Stomach (tissue), 9 donors: Measurements from ENCODE around the gene CLEC4A. TPM values are rescaled to one million over a fixed set of nuclear protein-coding genes. Genes with fewer than 3 reads are reported as not detected.
"Not testable (repeated sequence)": the region's sequence is repeated elsewhere in the genome, so short reads cannot be mapped to it uniquely, and the experiment has no call there.

Experiments
- DNase-seq, 2 donors: peaks; one replicate each; pipeline versions ENCODE4 v3.0.0 to v3.0.0-alpha.2; 2013 to 2019
- H3K27ac ChIP-seq, 5 donors: fragments of 200-600 bp in 4 of 5; sonication (generic) in 4 of 5; one replicate each; pipeline ENCODE4 v1.5.1; 2013 to 2019; ENCODE audit warnings: mild to moderate bottlenecking in 1 of 5, moderate library complexity in 1 of 5
- H3K27me3 ChIP-seq, 3 donors: fragments of 200-600 bp; sonication (generic); one replicate each; pipeline ENCODE4 v1.5.1; 2017 to 2019; ENCODE audit warnings: mixed run types in 1 of 3
- H3K36me3 ChIP-seq, 4 donors: fragments of 200-600 bp; sonication (generic); 1 replicate in 3 of 4; 2 replicates in 1 of 4; pipeline ENCODE4 v1.5.1; 2016 to 2019
- H3K4me1 ChIP-seq, 4 donors: fragments of 200-600 bp; sonication (generic); one replicate each; pipeline ENCODE4 v1.5.1; 2016 to 2019
- H3K4me3 ChIP-seq, 4 donors: fragments of 200-600 bp; sonication (generic) in 3 of 4; one replicate each; pipeline ENCODE4 v1.5.1; 2016 to 2019; ENCODE audit warnings: mild to moderate bottlenecking in 1 of 4
- H3K9me3 ChIP-seq, 4 donors: fragments of 200-600 bp; sonication (generic); one replicate each; pipeline ENCODE4 v1.5.1; 2016 to 2019
- EP300 ChIP-seq: sonication (generic); formaldehyde crosslinking; IDR thresholded peaks from one replicate; pipeline ENCODE4 v1.6.1; 2017; ENCODE audit warnings: antibody characterized with exemption
- POLR2A ChIP-seq, 4 donors: fragments of 450-650 bp; IDR thresholded peaks; one replicate each; pipeline ENCODE4 v1.6.1; 2016; ENCODE audit warnings: antibody characterized with exemption in 4 of 4, control low read depth in 2 of 4, mild to moderate bottlenecking in 1 of 4, moderate library complexity in 1 of 4
- POLR2AphosphoS5 ChIP-seq, 3 donors: sonication (generic); formaldehyde crosslinking; IDR thresholded peaks; one replicate each; pipeline ENCODE4 v1.6.1; 2016; ENCODE audit warnings: antibody characterized with exemption in 3 of 3
- WGBS, 5 donors: extraction: QIAGEN DNeasy Blood & Tissue Kit in 3 of 5; methylation state at CpG; one replicate each; pipeline versions ENCODE4 v1.1.5 to v1.1.7; 2013 to 2018; 5-methylcytosine and 5-hydroxymethylcytosine counted together
- intact Hi-C: fragments of 100-400 bp; cut with DNase I; formaldehyde crosslinking; loops from one replicate; pipeline ENCODE4 v1.15.1; 2023; ENCODE audit warnings: low total_unique reads
- polyA plus RNA-seq, 3 donors: library from polyadenylated mRNA; stranded (reverse); fragments of 200-250 nt; gene quantifications; one replicate each; pipeline ENCODE4 v1.2.3, GENCODE V29; 2013
- total RNA-seq, 5 donors: library from RNA; depleted of rRNA; stranded (reverse); fragments of >200 nt; gene quantifications; one replicate each; pipeline versions ENCODE4 v1.1.0 to v1.2.3, GENCODE V29; 2014 to 2016
- TF ChIP-seq, protein P1 (sequence below), 7 experiments: fragments of 450-650 bp in 4 of 7; fragments of 200-600 bp in 3 of 7; sonication (generic) in 3 of 7; IDR thresholded peaks; one replicate each; pipeline ENCODE4 v1.5.1; 2016 to 2019; ENCODE audit warnings: antibody characterized with exemption in 7 of 7, control low read depth in 2 of 7, mild to moderate bottlenecking in 1 of 7
- donor health status: healthy with polysubstance abuse.
- donor health status: Bipolar disorder and iron deficiency.
- donor health status: healthy.

The CLEC4A gene
- total and polyA plus RNA-seq, 8 donors = 2.2 to 2.9 (median 2.6) TPM; not detected in 4

GRCh38 chr12:8078398-8078797, 45.0 kb upstream of the CLEC4A start:
- Histone ChIP-seq H3K27me3 (no peaks in the 10 kb centered on the region), H3K27ac (no peak overlapping the region), H3K9me3 (no peaks in the 10 kb centered on the region), H3K4me3 (no peak overlapping the region), H3K4me1 (peaks cover 7 to 21% (median 13%) of the 10 kb centered on the region in 4 donors), H3K36me3 (no peaks in the 10 kb centered on the region)
- DNase-seq = peak in 1 of 2 donors; percentile 65
- intact Hi-C loops = no loop called here
- TF ChIP-seq POLR2A (IDR thresholded peaks at IDR 0.05) = no peak
- 23 to 33% (median 30%) methylated on average over 4 of the region's 4 CpGs for WGBS, 5 donors

DNA sequence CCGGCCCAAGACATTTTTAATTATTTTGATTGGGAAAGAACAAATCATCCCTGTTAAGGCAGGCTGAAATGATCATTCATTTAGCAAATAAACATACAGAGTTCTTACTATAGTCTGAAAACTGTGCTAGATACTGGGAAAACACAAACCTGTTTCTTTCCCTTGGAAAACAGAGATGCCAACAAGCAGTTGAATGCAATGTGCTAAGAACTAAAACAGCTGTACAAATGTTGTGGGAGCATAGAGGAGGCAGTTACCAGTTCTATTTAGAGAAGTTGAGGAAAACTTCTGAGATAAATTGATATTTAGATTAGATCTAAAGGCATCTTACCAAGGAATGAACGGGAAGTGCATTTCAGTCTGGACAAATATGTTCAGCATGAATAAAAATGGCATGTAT, 44.5 kb upstream of the CLEC4A start:
- Histone ChIP-seq H3K4me3 (no peak overlapping the region), H3K9me3 (no peaks in the 10 kb centered on the region), H3K36me3 (no peaks in the 10 kb centered on the region), H3K27me3 (no peaks in the 10 kb centered on the region), H3K4me1 (peaks cover 11 to 26% (median 18%) of the 10 kb centered on the region in 4 donors), H3K27ac (no peak overlapping the region)
- no peak for DNase-seq
- TF ChIP-seq POLR2A (IDR thresholded peaks at IDR 0.05) (no peak), POLR2AphosphoS5 (IDR thresholded peaks at IDR 0.05) (no peak)
- TF ChIP-seq, protein P1, sequence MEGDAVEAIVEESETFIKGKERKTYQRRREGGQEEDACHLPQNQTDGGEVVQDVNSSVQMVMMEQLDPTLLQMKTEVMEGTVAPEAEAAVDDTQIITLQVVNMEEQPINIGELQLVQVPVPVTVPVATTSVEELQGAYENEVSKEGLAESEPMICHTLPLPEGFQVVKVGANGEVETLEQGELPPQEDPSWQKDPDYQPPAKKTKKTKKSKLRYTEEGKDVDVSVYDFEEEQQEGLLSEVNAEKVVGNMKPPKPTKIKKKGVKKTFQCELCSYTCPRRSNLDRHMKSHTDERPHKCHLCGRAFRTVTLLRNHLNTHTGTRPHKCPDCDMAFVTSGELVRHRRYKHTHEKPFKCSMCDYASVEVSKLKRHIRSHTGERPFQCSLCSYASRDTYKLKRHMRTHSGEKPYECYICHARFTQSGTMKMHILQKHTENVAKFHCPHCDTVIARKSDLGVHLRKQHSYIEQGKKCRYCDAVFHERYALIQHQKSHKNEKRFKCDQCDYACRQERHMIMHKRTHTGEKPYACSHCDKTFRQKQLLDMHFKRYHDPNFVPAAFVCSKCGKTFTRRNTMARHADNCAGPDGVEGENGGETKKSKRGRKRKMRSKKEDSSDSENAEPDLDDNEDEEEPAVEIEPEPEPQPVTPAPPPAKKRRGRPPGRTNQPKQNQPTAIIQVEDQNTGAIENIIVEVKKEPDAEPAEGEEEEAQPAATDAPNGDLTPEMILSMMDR (IDR thresholded peaks at IDR 0.05) = no peak
- intact Hi-C loops = no loop called here
- WGBS, 5 donors = 63 to 75% (median 68%) methylated on average over 2 of the region's 2 CpGs

- no peak for TF ChIP-seq POLR2AphosphoS5 (IDR thresholded peaks at IDR 0.05)
- no peak for TF ChIP-seq POLR2A (IDR thresholded peaks at IDR 0.05)
- no peaks in the 10 kb centered on the region for H3K36me3 ChIP-seq
- H3K27ac ChIP-seq = peak overlapping the region in 1 of 5 donors; percentile 11
- H3K27me3 ChIP-seq = no peaks in the 10 kb centered on the region
- H3K9me3 ChIP-seq = no peaks in the 10 kb centered on the region
- H3K4me3 ChIP-seq = no peak overlapping the region
- no peak for DNase-seq
- peaks cover 15 to 38% (median 26%) of the 10 kb centered on the region in 4 donors for H3K4me1 ChIP-seq
- intact Hi-C loops = no loop called here
Observed at GRCh38 chr12:8080120-8080519, 43.3 kb upstream of the CLEC4A start.

DNA sequence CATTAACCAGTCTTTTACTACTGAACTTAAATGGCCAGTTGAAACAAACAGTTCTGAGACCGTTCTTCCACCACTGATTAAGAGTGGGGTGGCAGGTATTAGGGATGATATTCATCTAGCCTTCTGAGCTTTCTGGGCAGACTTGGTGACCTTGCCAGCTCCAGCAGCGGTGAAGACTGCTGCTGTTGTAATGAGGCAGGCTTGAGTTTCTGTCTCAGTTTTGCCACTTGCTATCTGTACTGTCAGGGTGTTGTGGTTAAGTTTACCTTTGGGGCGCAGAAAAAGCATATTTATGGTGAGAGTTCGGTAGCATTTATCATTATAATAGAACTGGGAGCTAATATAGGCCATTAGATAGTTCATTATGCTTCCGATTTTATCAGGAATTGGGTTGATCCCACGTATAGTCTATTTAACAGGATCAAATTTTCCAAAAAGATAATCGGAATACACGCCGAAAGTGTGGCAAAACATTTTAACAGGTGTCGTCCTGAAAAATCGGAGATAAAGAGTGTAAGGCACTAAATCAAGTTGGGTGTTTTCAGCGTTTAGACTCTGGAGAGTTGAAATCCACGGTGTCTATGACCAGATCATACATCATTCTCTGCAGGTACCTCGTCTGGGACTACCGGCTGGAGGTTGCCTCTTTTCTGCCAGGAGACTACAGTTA, 42.0 kb upstream of the CLEC4A start:
- TF ChIP-seq, protein P1 (IDR thresholded peaks at IDR 0.05) = peak in 1 of 7 experiments; percentile 0
- TF ChIP-seq POLR2AphosphoS5 (IDR thresholded peaks at IDR 0.05) (peak in 1 of 3 donors; percentile 12), POLR2A (IDR thresholded peaks at IDR 0.05) (no peak), EP300 (no peak)
- Histone ChIP-seq H3K9me3 (no peaks in the 10 kb centered on the region), H3K27me3 (no peaks in the 10 kb centered on the region), H3K27ac (peak overlapping the region; percentile 87 to 96 (median 96)), H3K4me1 (peaks cover 15 to 50% (median 30%) of the 10 kb centered on the region in 4 donors), H3K36me3 (peaks cover 0 to 8% (median 4%) of the 10 kb centered on the region in 4 donors), H3K4me3 (peak overlapping the region; percentile 77 to 92 (median 82))
- 1 to 2% (median 1%) methylated on average over 15 of the region's 15 CpGs for WGBS, 5 donors
- intact Hi-C loops = no loop called here
- DNase-seq = peak in 1 of 2 donors; percentile 52

GRCh38 chr12:8082808-8083100, 40.7 kb upstream of the CLEC4A start:
- WGBS, 5 donors = 1 to 3% (median 2%) methylated on average over 4 of the region's 4 CpGs
- H3K27ac ChIP-seq = peak overlapping the region in 4 of 5 donors; percentile 87 to 96 (median 96)
- peak overlapping the region; percentile 77 to 92 (median 82) for H3K4me3 ChIP-seq
- TF ChIP-seq POLR2AphosphoS5 (IDR thresholded peaks at IDR 0.05) (no peak), POLR2A (IDR thresholded peaks at IDR 0.05) (no peak)
- no peaks in the 10 kb centered on the region for H3K9me3 ChIP-seq
- intact Hi-C loops = no loop called here
- no peak for DNase-seq
- H3K4me1 ChIP-seq = peaks cover 15 to 61% (median 41%) of the 10 kb centered on the region in 4 donors
- no peaks in the 10 kb centered on the region for H3K27me3 ChIP-seq
- H3K36me3 ChIP-seq = peaks cover 0 to 10% (median 5%) of the 10 kb centered on the region in 4 donors

DNA sequence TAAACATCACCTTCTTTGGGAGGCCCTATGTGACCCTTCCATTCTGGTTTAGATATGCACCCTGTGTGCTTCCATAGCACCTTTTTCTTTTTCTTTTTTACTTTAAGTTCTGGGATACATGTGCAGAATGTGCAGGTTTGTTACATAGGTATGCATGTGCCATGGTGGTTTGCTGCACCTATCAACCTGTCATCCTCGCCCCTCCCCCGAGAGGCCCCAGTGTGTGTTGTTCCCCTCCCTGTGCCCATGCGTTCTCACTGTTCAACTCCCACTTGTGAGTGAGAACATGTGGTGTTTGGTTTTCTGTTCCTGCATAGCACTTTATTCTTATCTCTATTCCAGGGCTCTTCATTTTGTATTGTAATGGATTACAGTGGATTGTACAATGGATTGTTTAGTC, 39.1 kb upstream of the CLEC4A start:
- Histone ChIP-seq H3K36me3 (peaks cover 4 to 17% (median 9%) of the 10 kb centered on the region in 4 donors), H3K4me1 (peaks cover 15 to 77% (median 48%) of the 10 kb centered on the region in 4 donors)
- H3K4me3 ChIP-seq, DNase-seq, H3K27me3 ChIP-seq, H3K27ac ChIP-seq, intact Hi-C loops, H3K9me3 ChIP-seq: not testable (repeated sequence)
- WGBS, 5 donors = 29 to 63% (median 45%) methylated on average over 3 of the region's 3 CpGs
